Measurements from ENCODE around the gene AMOTL1. TPM values are rescaled to one million over a fixed set of nuclear protein-coding genes. Genes with fewer than 3 reads are reported as not detected.

Gene AMOTL1
- total RNA-seq, 3 donors from 2014 or later (not counting 1 experiment from before 2014, with no cell fraction given) = 7.1 to 8.9 (median 8.7) TPM

- Histone ChIP-seq H3K27me3 (ENCODE audit: control insufficient read depth, insufficient read depth, low read length) (no peaks in the 10 kb centered on the region), H3K9me3 (ENCODE audit: control insufficient read depth, insufficient read depth, low read length) (no peaks in the 10 kb centered on the region), H3K36me3 (ENCODE audit: control insufficient read depth, insufficient read depth, low read length) (no peaks in the 10 kb centered on the region), H3K27ac (ENCODE audit: low read length) (no peak overlapping the region), H3K4me3 (ENCODE audit: low read length) (no peak overlapping the region), H3K4me1 (ENCODE audit: control insufficient read depth, insufficient read depth, low read length) (no peaks in the 10 kb centered on the region)
- no peak for DNase-seq
- Mint-ChIP-seq H3K27me3 (ENCODE audit: low read depth in 2 of 2) (no peaks in the 10 kb centered on the region), H3K9me3 (no peaks in the 10 kb centered on the region), H3K36me3 (no peaks in the 10 kb centered on the region), H3K27ac (no peak overlapping the region), H3K4me1 (no peaks in the 10 kb centered on the region), H3K4me3 (no peak overlapping the region)
- intact Hi-C loops (cut with micrococcal nuclease) = no loop called here
- ATAC-seq = no peak
- TF ChIP-seq, protein P1, sequence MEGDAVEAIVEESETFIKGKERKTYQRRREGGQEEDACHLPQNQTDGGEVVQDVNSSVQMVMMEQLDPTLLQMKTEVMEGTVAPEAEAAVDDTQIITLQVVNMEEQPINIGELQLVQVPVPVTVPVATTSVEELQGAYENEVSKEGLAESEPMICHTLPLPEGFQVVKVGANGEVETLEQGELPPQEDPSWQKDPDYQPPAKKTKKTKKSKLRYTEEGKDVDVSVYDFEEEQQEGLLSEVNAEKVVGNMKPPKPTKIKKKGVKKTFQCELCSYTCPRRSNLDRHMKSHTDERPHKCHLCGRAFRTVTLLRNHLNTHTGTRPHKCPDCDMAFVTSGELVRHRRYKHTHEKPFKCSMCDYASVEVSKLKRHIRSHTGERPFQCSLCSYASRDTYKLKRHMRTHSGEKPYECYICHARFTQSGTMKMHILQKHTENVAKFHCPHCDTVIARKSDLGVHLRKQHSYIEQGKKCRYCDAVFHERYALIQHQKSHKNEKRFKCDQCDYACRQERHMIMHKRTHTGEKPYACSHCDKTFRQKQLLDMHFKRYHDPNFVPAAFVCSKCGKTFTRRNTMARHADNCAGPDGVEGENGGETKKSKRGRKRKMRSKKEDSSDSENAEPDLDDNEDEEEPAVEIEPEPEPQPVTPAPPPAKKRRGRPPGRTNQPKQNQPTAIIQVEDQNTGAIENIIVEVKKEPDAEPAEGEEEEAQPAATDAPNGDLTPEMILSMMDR (IDR thresholded peaks at IDR 0.05) = no peak
- 89% methylated on average over 1 of the region's 2 CpGs for WGBS (ENCODE audit: insufficient coverage)
These were observed 70.0 kb downstream of the AMOTL1 start for GRCh38 chr11:94838027-94838731.

GRCh38 chr11:94840209-94840608 lies 72.1 kb downstream of the AMOTL1 start:
- H3K27me3 Mint-ChIP-seq (ENCODE audit: low read depth in 2 of 2) = no peaks in the 10 kb centered on the region
- intact Hi-C loops (cut with micrococcal nuclease) = no loop called here
- H3K9me3 Mint-ChIP-seq = no peaks in the 10 kb centered on the region
- no peak overlapping the region for H3K4me3 Mint-ChIP-seq
- no peak for ATAC-seq
- DNase-seq = no peak
- no peaks in the 10 kb centered on the region for H3K27me3 ChIP-seq (ENCODE audit: control insufficient read depth, insufficient read depth, low read length)
- H3K27ac ChIP-seq (ENCODE audit: low read length) = no peak overlapping the region
- H3K36me3 Mint-ChIP-seq = no peaks in the 10 kb centered on the region
- H3K36me3 ChIP-seq (ENCODE audit: control insufficient read depth, insufficient read depth, low read length) = no peaks in the 10 kb centered on the region
- 80% methylated on average over 1 of the region's 4 CpGs for WGBS (ENCODE audit: insufficient coverage)
- H3K4me3 ChIP-seq (ENCODE audit: low read length) = no peak overlapping the region
- no peak overlapping the region for H3K27ac Mint-ChIP-seq
- H3K9me3 ChIP-seq (ENCODE audit: control insufficient read depth, insufficient read depth, low read length) = no peaks in the 10 kb centered on the region
- TF ChIP-seq, protein P1 (IDR thresholded peaks at IDR 0.05) = no peak
- no peaks in the 10 kb centered on the region for H3K4me1 Mint-ChIP-seq
- H3K4me1 ChIP-seq (ENCODE audit: control insufficient read depth, insufficient read depth, low read length) = no peaks in the 10 kb centered on the region

GRCh38 chr11:94844031-94844430 lies 75.9 kb downstream of the AMOTL1 start:
- Histone ChIP-seq H3K4me3 (ENCODE audit: low read length) (no peak overlapping the region), H3K27ac (ENCODE audit: low read length) (no peak overlapping the region), H3K9me3 (ENCODE audit: control insufficient read depth, insufficient read depth, low read length) (no peaks in the 10 kb centered on the region), H3K27me3 (ENCODE audit: control insufficient read depth, insufficient read depth, low read length) (no peaks in the 10 kb centered on the region), H3K4me1 (ENCODE audit: control insufficient read depth, insufficient read depth, low read length) (no peaks in the 10 kb centered on the region), H3K36me3 (ENCODE audit: control insufficient read depth, insufficient read depth, low read length) (no peaks in the 10 kb centered on the region)
- Mint-ChIP-seq H3K4me3 (no peak overlapping the region), H3K9me3 (no peaks in the 10 kb centered on the region), H3K36me3 (no peaks in the 10 kb centered on the region), H3K4me1 (no peaks in the 10 kb centered on the region), H3K27me3 (ENCODE audit: low read depth in 2 of 2) (no peaks in the 10 kb centered on the region), H3K27ac (no peak overlapping the region)
- ATAC-seq (no peak), DNase-seq (no peak)
- intact Hi-C loops (cut with micrococcal nuclease) = no loop called here
- TF ChIP-seq, protein P1 (IDR thresholded peaks at IDR 0.05) = no peak

DNA sequence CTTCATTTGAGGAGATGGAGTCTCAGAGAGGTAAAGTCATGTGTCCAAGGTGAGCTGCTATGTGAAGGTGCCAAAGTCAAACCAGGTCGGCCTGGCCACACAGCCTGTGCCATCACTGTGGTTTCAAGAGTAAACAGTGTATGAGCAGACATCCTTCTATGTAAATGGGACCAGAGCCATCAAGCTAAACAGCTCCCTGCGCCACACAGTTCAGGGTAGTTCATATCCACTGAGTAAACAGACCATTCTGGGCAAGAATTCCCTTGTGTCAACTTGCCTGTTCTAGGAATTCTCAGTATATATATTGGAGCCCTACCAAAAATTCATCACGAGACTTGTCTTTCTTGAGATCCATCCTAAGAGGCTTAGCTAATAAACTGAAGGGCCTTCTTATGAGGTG lies 77.5 kb downstream of the AMOTL1 start:
- Histone ChIP-seq H3K4me1 (ENCODE audit: control insufficient read depth, insufficient read depth, low read length) (no peaks in the 10 kb centered on the region), H3K27me3 (ENCODE audit: control insufficient read depth, insufficient read depth, low read length) (no peaks in the 10 kb centered on the region), H3K4me3 (ENCODE audit: low read length) (no peak overlapping the region), H3K27ac (ENCODE audit: low read length) (no peak overlapping the region), H3K9me3 (ENCODE audit: control insufficient read depth, insufficient read depth, low read length) (no peaks in the 10 kb centered on the region), H3K36me3 (ENCODE audit: control insufficient read depth, insufficient read depth, low read length) (no peaks in the 10 kb centered on the region)
- Mint-ChIP-seq H3K4me1 (no peaks in the 10 kb centered on the region), H3K27ac (no peak overlapping the region), H3K27me3 (ENCODE audit: low read depth in 2 of 2) (no peaks in the 10 kb centered on the region), H3K9me3 (no peaks in the 10 kb centered on the region), H3K36me3 (no peaks in the 10 kb centered on the region), H3K4me3 (no peak overlapping the region)
- TF ChIP-seq, protein P1 (IDR thresholded peaks at IDR 0.05) = no peak
- ATAC-seq (no peak), DNase-seq (no peak)
- 87% methylated on average over 3 of the region's 3 CpGs for WGBS (ENCODE audit: insufficient coverage)
- intact Hi-C loops (cut with micrococcal nuclease) = no loop called here
